Measurements from ENCODE around the gene AGAP2. TPM values are rescaled to one million over a fixed set of nuclear protein-coding genes. Genes with fewer than 3 reads are reported as not detected.

AGAP2 gene
- total and polyA plus RNA-seq, 12 donors: 0.50 to 8.1 (median 2.1) TPM

DNA sequence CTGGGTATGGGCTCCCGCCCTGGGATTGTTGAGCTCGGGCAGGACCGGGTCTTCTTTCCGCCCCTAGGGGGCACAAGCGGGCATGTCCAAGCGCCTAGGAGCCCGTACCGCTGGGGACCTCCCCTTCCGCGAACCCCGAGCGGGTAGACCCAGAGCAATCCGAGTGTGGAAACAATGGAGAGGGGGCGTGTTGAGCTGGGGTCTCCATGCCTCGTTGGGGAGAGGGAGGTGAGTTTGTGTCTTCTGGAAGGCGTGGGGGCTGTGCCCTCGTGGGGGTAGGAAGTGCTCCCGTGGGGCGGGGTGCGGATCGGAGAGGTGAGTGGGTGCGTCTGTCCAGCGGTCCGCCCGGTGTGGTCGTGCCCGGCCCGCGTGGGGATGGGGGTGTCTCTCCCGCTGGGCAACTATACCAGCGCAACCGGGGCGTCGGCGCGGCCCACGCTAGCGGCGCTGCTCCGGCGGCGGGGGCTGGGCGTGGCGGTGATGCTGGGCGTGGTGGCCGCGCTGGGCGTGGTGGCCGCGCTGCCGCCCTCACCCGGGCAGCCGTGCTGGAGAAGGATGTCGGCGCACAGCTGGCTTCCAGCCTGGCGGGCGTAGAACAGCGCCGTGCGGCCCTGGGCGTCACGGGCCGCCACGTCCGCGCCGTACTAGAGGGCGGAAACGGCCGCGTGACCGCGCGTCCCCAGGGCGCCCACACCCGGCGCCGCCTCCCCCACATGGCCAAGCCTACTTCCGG lies 12.2 kb downstream of the AGAP2 start:
- H3K4me1 ChIP-seq (replicated peaks in 1 of 2): peaks cover 14 to 19% of the 10 kb centered on the region in 2 donors
- H3K36me3 ChIP-seq (replicated peaks in 1 of 2): peaks cover 0 to 5% of the 10 kb centered on the region in 2 donors
- no peaks in the 10 kb centered on the region for H3K9me3 ChIP-seq (replicated peaks in 1 of 3)
- no peaks in the 10 kb centered on the region for H3K27me3 ChIP-seq
- peak in 1 of 2 donors; percentile 25 for TF ChIP-seq POLR2A (IDR thresholded peaks at IDR 0.05)
- TF ChIP-seq, protein P1, sequence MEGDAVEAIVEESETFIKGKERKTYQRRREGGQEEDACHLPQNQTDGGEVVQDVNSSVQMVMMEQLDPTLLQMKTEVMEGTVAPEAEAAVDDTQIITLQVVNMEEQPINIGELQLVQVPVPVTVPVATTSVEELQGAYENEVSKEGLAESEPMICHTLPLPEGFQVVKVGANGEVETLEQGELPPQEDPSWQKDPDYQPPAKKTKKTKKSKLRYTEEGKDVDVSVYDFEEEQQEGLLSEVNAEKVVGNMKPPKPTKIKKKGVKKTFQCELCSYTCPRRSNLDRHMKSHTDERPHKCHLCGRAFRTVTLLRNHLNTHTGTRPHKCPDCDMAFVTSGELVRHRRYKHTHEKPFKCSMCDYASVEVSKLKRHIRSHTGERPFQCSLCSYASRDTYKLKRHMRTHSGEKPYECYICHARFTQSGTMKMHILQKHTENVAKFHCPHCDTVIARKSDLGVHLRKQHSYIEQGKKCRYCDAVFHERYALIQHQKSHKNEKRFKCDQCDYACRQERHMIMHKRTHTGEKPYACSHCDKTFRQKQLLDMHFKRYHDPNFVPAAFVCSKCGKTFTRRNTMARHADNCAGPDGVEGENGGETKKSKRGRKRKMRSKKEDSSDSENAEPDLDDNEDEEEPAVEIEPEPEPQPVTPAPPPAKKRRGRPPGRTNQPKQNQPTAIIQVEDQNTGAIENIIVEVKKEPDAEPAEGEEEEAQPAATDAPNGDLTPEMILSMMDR (IDR thresholded peaks at IDR 0.05): peak; percentile 53 to 73 (median 65)
- WGBS, 4 donors: 11 to 41% (median 22%) methylated on average over 17 to 79 of the region's 79 CpGs
- H3K27ac ChIP-seq: peak overlapping the region in 2 of 5 donors; percentile 57 to 85
- H3K4me3 ChIP-seq: peak overlapping the region in 3 of 4 donors; percentile 17 to 85 (median 40)
- peak; percentile 78 to 92 (median 85) for DNase-seq
- intact Hi-C loops (cut with DNase I): loop anchor here in 1 of 2 donors (5.0 kb wide), 1 partner anchor 46 kb away; the partner anchor contains the start of genes EEF1AKMT3 and METTL1

DNA sequence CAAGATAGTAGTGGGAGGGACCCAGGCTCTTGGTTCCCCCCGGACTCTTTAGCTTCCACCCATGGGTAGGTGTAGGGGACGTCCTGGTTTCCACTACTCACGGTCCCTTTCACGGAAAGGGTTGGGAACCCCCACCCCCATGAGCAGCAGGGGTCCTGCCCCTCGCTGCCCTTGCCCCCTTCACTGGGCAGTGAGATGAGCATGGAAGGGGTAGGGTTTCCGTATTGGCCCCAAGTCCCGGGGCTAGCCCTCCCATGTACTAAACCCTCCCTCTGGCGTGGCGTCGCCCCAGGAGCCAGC lies 12.7 kb downstream of the AGAP2 start:
- TF ChIP-seq POLR2A (IDR thresholded peaks at IDR 0.05): no peak
- TF ChIP-seq, protein P1 (IDR thresholded peaks at IDR 0.05): no peak
- no peaks in the 10 kb centered on the region for H3K9me3 ChIP-seq (replicated peaks in 1 of 3)
- 0 to 14% (median 10%) methylated on average over 2 to 10 of the region's 10 CpGs for WGBS, 4 donors
- H3K27ac ChIP-seq: no peak overlapping the region
- peaks cover 14 to 19% of the 10 kb centered on the region in 2 donors for H3K4me1 ChIP-seq (replicated peaks in 1 of 2)
- H3K36me3 ChIP-seq (replicated peaks in 1 of 2): peaks cover 0 to 10% of the 10 kb centered on the region in 2 donors
- no peak for DNase-seq
- H3K4me3 ChIP-seq: peak overlapping the region in 1 of 4 donors; percentile 85
- intact Hi-C loops (cut with DNase I): loop anchor here in 1 of 2 donors (5.0 kb wide), 1 partner anchor 46 kb away; the partner anchor contains the start of genes EEF1AKMT3 and METTL1
- H3K27me3 ChIP-seq: no peaks in the 10 kb centered on the region

DNA sequence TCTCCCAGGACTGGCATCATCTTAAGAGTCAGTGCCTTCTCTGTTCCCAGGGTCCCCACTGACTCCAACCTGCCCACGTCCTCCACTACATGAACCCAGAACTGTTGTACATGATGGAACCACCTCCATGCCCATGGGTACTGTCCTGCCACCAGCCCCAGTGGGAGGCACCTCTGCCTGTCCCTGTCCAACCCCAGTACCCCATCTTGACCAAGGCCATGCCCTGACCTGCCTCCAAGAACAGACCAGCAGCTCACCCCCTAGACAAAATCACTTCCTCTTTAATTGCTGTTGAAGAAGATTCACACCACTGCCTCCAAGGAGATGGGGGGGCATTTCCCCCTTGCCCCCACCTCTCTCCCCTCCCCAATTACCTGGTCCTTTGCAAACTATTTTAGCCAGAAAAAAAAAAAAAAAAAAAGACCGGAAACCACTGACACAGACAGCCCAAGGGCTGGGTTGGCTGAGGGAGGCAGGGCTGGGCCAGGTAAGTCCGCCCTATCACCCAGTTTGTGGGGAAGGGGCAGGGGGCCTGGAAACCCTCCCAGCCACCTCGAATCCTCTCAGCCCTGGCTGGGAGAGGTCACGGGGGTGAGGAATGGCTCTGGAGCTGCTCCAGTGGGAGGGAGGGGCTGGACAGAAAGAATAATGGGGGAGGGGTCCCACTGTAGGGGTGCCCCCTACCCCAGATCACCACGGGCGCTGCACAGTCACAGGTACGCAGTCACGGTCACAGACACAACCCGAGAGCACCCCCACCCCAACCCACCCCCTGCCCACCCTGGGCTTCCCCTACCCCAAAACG lies 13.4 kb downstream of the AGAP2 start:
- H3K4me1 ChIP-seq (replicated peaks in 1 of 2): peaks cover 14 to 19% of the 10 kb centered on the region in 2 donors
- TF ChIP-seq, protein P1 (IDR thresholded peaks at IDR 0.05): no peak
- no peak for TF ChIP-seq POLR2A (IDR thresholded peaks at IDR 0.05)
- H3K27ac ChIP-seq: no peak overlapping the region
- no peaks in the 10 kb centered on the region for H3K9me3 ChIP-seq (replicated peaks in 1 of 3)
- WGBS, 4 donors: 41 to 71% (median 51%) methylated on average over 5 to 11 of the region's 11 CpGs
- intact Hi-C loops (cut with DNase I): loop anchor here in 1 of 2 donors (5.0 kb wide), 1 partner anchor 47 kb away; the partner anchor contains the start of genes EEF1AKMT3 and METTL1
- no peaks in the 10 kb centered on the region for H3K27me3 ChIP-seq
- peak in 2 of 7 donors; percentile 21 to 50 for DNase-seq
- H3K4me3 ChIP-seq: no peak overlapping the region
- peaks cover 0 to 16% of the 10 kb centered on the region in 2 donors for H3K36me3 ChIP-seq (replicated peaks in 1 of 2)
